IMR-90 (cell line): ENCODE measurements around the gene TBC1D17.

ENCODE experiments used
- MAFK ChIP-seq: IDR thresholded peaks from 2 replicates; pipeline ENCODE4 v1.6.1; 2012; ENCODE audit warnings: low read depth, low read length, improper control_type of control experiment
- POLR2A ChIP-seq: IDR thresholded peaks from 2 replicates; pipeline ENCODE4 v1.6.1; 2012; ENCODE audit warnings: mild to moderate bottlenecking, low read depth, low read length
- TF ChIP-seq, protein P1 (sequence below): conservative IDR thresholded peaks from 2 replicates; pipeline ENCODE4 v1.5.1; 2012; ENCODE audit warnings: mild to moderate bottlenecking, low read depth, low read length, improper control_type of control experiment

- TF ChIP-seq, protein P1, sequence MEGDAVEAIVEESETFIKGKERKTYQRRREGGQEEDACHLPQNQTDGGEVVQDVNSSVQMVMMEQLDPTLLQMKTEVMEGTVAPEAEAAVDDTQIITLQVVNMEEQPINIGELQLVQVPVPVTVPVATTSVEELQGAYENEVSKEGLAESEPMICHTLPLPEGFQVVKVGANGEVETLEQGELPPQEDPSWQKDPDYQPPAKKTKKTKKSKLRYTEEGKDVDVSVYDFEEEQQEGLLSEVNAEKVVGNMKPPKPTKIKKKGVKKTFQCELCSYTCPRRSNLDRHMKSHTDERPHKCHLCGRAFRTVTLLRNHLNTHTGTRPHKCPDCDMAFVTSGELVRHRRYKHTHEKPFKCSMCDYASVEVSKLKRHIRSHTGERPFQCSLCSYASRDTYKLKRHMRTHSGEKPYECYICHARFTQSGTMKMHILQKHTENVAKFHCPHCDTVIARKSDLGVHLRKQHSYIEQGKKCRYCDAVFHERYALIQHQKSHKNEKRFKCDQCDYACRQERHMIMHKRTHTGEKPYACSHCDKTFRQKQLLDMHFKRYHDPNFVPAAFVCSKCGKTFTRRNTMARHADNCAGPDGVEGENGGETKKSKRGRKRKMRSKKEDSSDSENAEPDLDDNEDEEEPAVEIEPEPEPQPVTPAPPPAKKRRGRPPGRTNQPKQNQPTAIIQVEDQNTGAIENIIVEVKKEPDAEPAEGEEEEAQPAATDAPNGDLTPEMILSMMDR, result no peak
- TF ChIP-seq POLR2A (no peak), MAFK (no peak)
Observed at GRCh38 chr19:49908480-49909420, 31.2 kb downstream of the TBC1D17 start.
